Sigmoid colon (tissue), 4 donors: ENCODE results near the gene ATG10.

ENCODE experiments used
- CTCF ChIP-seq, 4 experiments: fragments of 450-650 bp in 3 of 4; fragments of 200-600 bp in 1 of 4; IDR thresholded peaks; one replicate each; pipeline ENCODE4 v1.5.1; 2016 to 2019; ENCODE audit warnings: antibody characterized with exemption in 4 of 4, mild to moderate bottlenecking in 3 of 4, moderate library complexity in 2 of 4
- POLR2A ChIP-seq, 2 donors: fragments of 450-650 bp; IDR thresholded peaks; one replicate each; pipeline ENCODE4 v1.6.1; 2016; ENCODE audit warnings: antibody characterized with exemption in 2 of 2, mild to moderate bottlenecking in 2 of 2, moderate library complexity in 2 of 2
- POLR2AphosphoS5 ChIP-seq, 4 donors: sonication (generic); formaldehyde crosslinking; IDR thresholded peaks; one replicate each; pipeline ENCODE4 v1.6.1; 2017; ENCODE audit warnings: antibody characterized with exemption in 4 of 4

- TF ChIP-seq CTCF (IDR thresholded peaks at IDR 0.05) (no peak), POLR2A (IDR thresholded peaks at IDR 0.05) (no peak), POLR2AphosphoS5 (IDR thresholded peaks at IDR 0.05) (no peak)
Measured at GRCh38 chr5:82072138-82072537, 100.3 kb downstream of the ATG10 start.
